ENCODE data around the gene IFNK.

IFNK gene

DNA sequence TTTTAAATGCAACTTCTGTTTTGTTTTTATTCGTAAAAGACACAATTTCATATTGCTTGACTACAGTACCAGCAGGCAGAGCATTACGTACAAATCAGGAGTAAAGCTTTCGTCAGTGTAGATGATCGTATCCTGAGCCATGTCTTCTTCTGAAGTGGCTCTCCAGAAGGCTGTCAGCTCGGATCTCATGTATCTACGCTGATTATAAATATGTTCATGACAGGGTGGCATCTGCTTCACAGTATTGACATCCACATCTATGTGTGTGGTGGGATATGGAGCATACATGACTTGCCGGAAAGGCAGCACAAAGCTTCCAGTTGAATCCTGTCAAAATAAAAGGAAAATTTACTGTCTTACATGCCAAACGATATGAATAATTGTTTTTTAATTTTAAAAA, 32.4 kb downstream of the IFNK start:
- Histone ChIP-seq H3K36me3 (replicated peaks; ENCODE audit: low read depth, low read length) (peaks cover 15% of the 10 kb centered on the region), H3K9ac (ENCODE audit: low read length) (no peak overlapping the region), H4K20me1 (ENCODE audit: insufficient read depth, low read length) (no peaks in the 10 kb centered on the region), H3K27me3 (ENCODE audit: low read depth, low read length) (no peaks in the 10 kb centered on the region), H3K79me2 (ENCODE audit: low read length) (no peaks in the 10 kb centered on the region), H3K27ac (ENCODE audit: low read length) (no peak overlapping the region), H3K9me3 (ENCODE audit: insufficient read depth, low read length) (no peaks in the 10 kb centered on the region), H3K4me3 (ENCODE audit: low read length) (no peak overlapping the region), H3K4me1 (ENCODE audit: low read length) (peaks cover 10% of the 10 kb centered on the region), H2AFZ (ENCODE audit: low read depth, low read length) (no peak overlapping the region), H3K4me2 (ENCODE audit: low read length) (no peak overlapping the region)
- TF ChIP-seq CTCF (IDR thresholded peaks at IDR 0.05; ENCODE audit: low read depth, low read length) (no peak), EZH2phosphoT487 (IDR thresholded peaks at IDR 0.05; ENCODE audit: low read depth) (no peak)

- H4K20me1 ChIP-seq (ENCODE audit: insufficient read depth, low read length): no peaks in the 10 kb centered on the region
- no peaks in the 10 kb centered on the region for H3K27me3 ChIP-seq (ENCODE audit: low read depth, low read length)
- H3K9ac ChIP-seq (ENCODE audit: low read length): no peak overlapping the region
- H3K4me1 ChIP-seq (ENCODE audit: low read length): peaks cover 16% of the 10 kb centered on the region
- H3K4me2 ChIP-seq (ENCODE audit: low read length): no peak overlapping the region
- H3K79me2 ChIP-seq (ENCODE audit: low read length): no peaks in the 10 kb centered on the region
- no peaks in the 10 kb centered on the region for H3K9me3 ChIP-seq (ENCODE audit: insufficient read depth, low read length)
- peaks cover 20% of the 10 kb centered on the region for H3K36me3 ChIP-seq (replicated peaks; ENCODE audit: low read depth, low read length)
- H3K27ac ChIP-seq (ENCODE audit: low read length): no peak overlapping the region
- H2AFZ ChIP-seq (ENCODE audit: low read depth, low read length): no peak overlapping the region
- TF ChIP-seq EZH2phosphoT487 (IDR thresholded peaks at IDR 0.05; ENCODE audit: low read depth): no peak
- no peak for TF ChIP-seq CTCF (IDR thresholded peaks at IDR 0.05; ENCODE audit: low read depth, low read length)
- H3K4me3 ChIP-seq (ENCODE audit: low read length): no peak overlapping the region
These were observed 34.2 kb downstream of the IFNK start for GRCh38 chr9:27558307-27558706.

GRCh38 chr9:27560457-27560856, 36.4 kb downstream of the IFNK start:
- Histone ChIP-seq H3K27me3 (ENCODE audit: low read depth, low read length) (no peaks in the 10 kb centered on the region), H3K79me2 (ENCODE audit: low read length) (no peaks in the 10 kb centered on the region), H3K4me1 (ENCODE audit: low read length) (peaks cover 33% of the 10 kb centered on the region), H3K9ac (ENCODE audit: low read length) (no peak overlapping the region), H3K9me3 (ENCODE audit: insufficient read depth, low read length) (no peaks in the 10 kb centered on the region), H4K20me1 (ENCODE audit: insufficient read depth, low read length) (no peaks in the 10 kb centered on the region), H3K4me3 (ENCODE audit: low read length) (no peak overlapping the region), H3K4me2 (ENCODE audit: low read length) (no peak overlapping the region), H3K36me3 (replicated peaks; ENCODE audit: low read depth, low read length) (peaks cover 23% of the 10 kb centered on the region), H3K27ac (ENCODE audit: low read length) (no peak overlapping the region), H2AFZ (ENCODE audit: low read depth, low read length) (no peak overlapping the region)
- TF ChIP-seq CTCF (IDR thresholded peaks at IDR 0.05; ENCODE audit: low read depth, low read length) (no peak), EZH2phosphoT487 (IDR thresholded peaks at IDR 0.05; ENCODE audit: low read depth) (no peak)

DNA sequence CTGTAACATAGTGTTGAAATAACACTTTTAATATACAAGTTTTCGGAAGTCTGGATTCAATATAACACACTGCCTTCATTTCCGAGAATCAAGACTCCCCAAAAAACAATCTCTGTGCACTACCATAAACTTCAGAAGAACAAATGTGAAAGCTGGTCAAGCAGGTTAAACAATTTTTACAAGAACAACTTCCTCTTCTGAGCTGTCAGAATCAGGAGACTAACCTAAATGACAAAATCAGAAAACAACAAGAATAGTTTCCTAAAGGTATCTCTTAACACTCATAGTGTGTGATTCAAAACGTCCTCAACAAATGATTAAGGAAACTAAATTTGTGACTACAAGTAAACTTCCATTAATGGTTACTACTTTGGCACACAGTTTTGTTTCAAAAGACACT, 37.6 kb downstream of the IFNK start:
- H3K9ac ChIP-seq (ENCODE audit: low read length): no peak overlapping the region
- no peaks in the 10 kb centered on the region for H3K79me2 ChIP-seq (ENCODE audit: low read length)
- peaks cover 33% of the 10 kb centered on the region for H3K4me1 ChIP-seq (ENCODE audit: low read length)
- TF ChIP-seq CTCF (IDR thresholded peaks at IDR 0.05; ENCODE audit: low read depth, low read length): no peak
- no peak for TF ChIP-seq EZH2phosphoT487 (IDR thresholded peaks at IDR 0.05; ENCODE audit: low read depth)
- no peak overlapping the region for H3K4me3 ChIP-seq (ENCODE audit: low read length)
- H3K36me3 ChIP-seq (replicated peaks; ENCODE audit: low read depth, low read length): peaks cover 28% of the 10 kb centered on the region
- H3K9me3 ChIP-seq (ENCODE audit: insufficient read depth, low read length): no peaks in the 10 kb centered on the region
- peak overlapping the region; percentile 9 for H3K27ac ChIP-seq (ENCODE audit: low read length)
- no peaks in the 10 kb centered on the region for H4K20me1 ChIP-seq (ENCODE audit: insufficient read depth, low read length)
- H3K27me3 ChIP-seq (ENCODE audit: low read depth, low read length): no peaks in the 10 kb centered on the region
- H3K4me2 ChIP-seq (ENCODE audit: low read length): peak overlapping the region; percentile 16; the same call in 1 of the 2 replicates
- no peak overlapping the region for H2AFZ ChIP-seq (ENCODE audit: low read depth, low read length)

Data from OCI-LY3 (cell line).